Liver (tissue), 9 donors: ENCODE data around the gene POU1F1. TPM values are rescaled to one million over a fixed set of nuclear protein-coding genes. Genes with fewer than 3 reads are reported as not detected.

Source experiments
- DNase-seq: peaks from one replicate; pipeline ENCODE4 v3.0.0-alpha.2; 2017; ENCODE audit warnings: low spot score
- H3K27ac ChIP-seq, 2 donors: one replicate each; pipeline ENCODE4 v1.7.0; 2013; ENCODE audit warnings: inconsistent platforms in 2 of 2, low read length in 2 of 2, control low read depth in 1 of 2, low read depth in 1 of 2, mild to moderate bottlenecking in 1 of 2
- H3K27me3 ChIP-seq, 4 donors: one replicate each; pipeline versions ENCODE4 v1.6.1 to v1.7.0; 2013; ENCODE audit warnings: low read length in 3 of 4, inconsistent platforms in 1 of 4, mild to moderate bottlenecking in 1 of 4, moderate library complexity in 1 of 4; ENCODE audit not compliant: control insufficient read depth in 4 of 4, insufficient read depth in 4 of 4
- H3K36me3 ChIP-seq, 4 donors: one replicate each; pipeline versions ENCODE4 v1.6.1 to v1.7.0; 2013; ENCODE audit warnings: low read length in 3 of 4, mild to moderate bottlenecking in 3 of 4, low read depth in 1 of 4, moderate library complexity in 1 of 4; ENCODE audit not compliant: control insufficient read depth in 4 of 4, insufficient read depth in 3 of 4
- H3K4me1 ChIP-seq, 4 donors: one replicate each; pipeline versions ENCODE4 v1.6.1 to v1.7.0; 2013; ENCODE audit warnings: low read length in 3 of 4, mild to moderate bottlenecking in 3 of 4, moderate library complexity in 1 of 4; ENCODE audit not compliant: control insufficient read depth in 4 of 4, insufficient read depth in 4 of 4
- H3K4me3 ChIP-seq, 3 donors: one replicate each; pipeline versions ENCODE4 v1.6.1 to v1.7.0; 2013; ENCODE audit warnings: low read length in 3 of 3, control low read depth in 1 of 3, low read depth in 1 of 3, mild to moderate bottlenecking in 1 of 3
- H3K9ac ChIP-seq, 2 donors: one replicate each; pipeline ENCODE4 v1.7.0; 2013; ENCODE audit warnings: low read length in 2 of 2, mild to moderate bottlenecking in 2 of 2, moderate library complexity in 2 of 2, control low read depth in 1 of 2, low read depth in 1 of 2
- H3K9me3 ChIP-seq, 4 donors: one replicate each; pipeline versions ENCODE4 v1.6.1 to v1.7.0; 2013; ENCODE audit warnings: low read length in 3 of 4; ENCODE audit not compliant: control insufficient read depth in 4 of 4
- ATF3 ChIP-seq: IDR thresholded peaks from 2 replicates; pipeline ENCODE4 v1.6.1; 2016; ENCODE audit warnings: antibody characterized with exemption
- EGR1 ChIP-seq, 2 donors: IDR thresholded peaks; 2 replicates each; pipeline ENCODE4 v1.6.1; 2016 to 2018; ENCODE audit warnings: antibody characterized with exemption in 2 of 2, low read depth in 2 of 2
- FOXA1 ChIP-seq: IDR thresholded peaks from 2 replicates; pipeline ENCODE4 v1.6.1; 2016; ENCODE audit warnings: antibody characterized with exemption
- FOXA2 ChIP-seq: IDR thresholded peaks from 2 replicates; pipeline ENCODE4 v1.6.1; 2016; ENCODE audit warnings: antibody characterized with exemption
- GABPA ChIP-seq, 2 donors: IDR thresholded peaks in 1 of 2; conservative IDR thresholded peaks in 1 of 2; 2 replicates each; pipeline ENCODE4 v1.6.1; 2016; ENCODE audit warnings: antibody characterized with exemption in 2 of 2, mild to moderate bottlenecking in 1 of 2, moderate library complexity in 1 of 2
- HNF4A ChIP-seq, 2 donors: conservative IDR thresholded peaks; 2 replicates each; pipeline ENCODE4 v1.6.1; 2016; ENCODE audit warnings: antibody characterized with exemption in 2 of 2, mild to moderate bottlenecking in 2 of 2
- HNF4G ChIP-seq: IDR thresholded peaks from 2 replicates; pipeline ENCODE4 v1.6.1; 2016; ENCODE audit warnings: antibody characterized with exemption
- JUND ChIP-seq, 2 donors: IDR thresholded peaks; 2 replicates each; pipeline ENCODE4 v1.6.1; 2016; ENCODE audit warnings: antibody characterized with exemption in 2 of 2
- MAX ChIP-seq: IDR thresholded peaks from 2 replicates; pipeline ENCODE4 v1.6.1; 2016; ENCODE audit warnings: antibody characterized with exemption
- NR2F2 ChIP-seq: IDR thresholded peaks from 2 replicates; pipeline ENCODE4 v1.6.1; 2016; ENCODE audit warnings: antibody characterized with exemption
- RAD21 ChIP-seq, 2 donors: IDR thresholded peaks; 2 replicates each; pipeline ENCODE4 v1.6.1; 2016; ENCODE audit warnings: antibody characterized with exemption in 2 of 2, mild to moderate bottlenecking in 2 of 2
- RXRA ChIP-seq, 2 donors: IDR thresholded peaks; 2 replicates each; pipeline ENCODE4 v1.6.1; 2017 to 2018; ENCODE audit warnings: antibody characterized with exemption in 2 of 2, mild to moderate bottlenecking in 1 of 2
- SP1 ChIP-seq: IDR thresholded peaks from 2 replicates; pipeline ENCODE4 v1.6.1; 2018; ENCODE audit warnings: antibody characterized with exemption, mild to moderate bottlenecking
- TAF1 ChIP-seq: conservative IDR thresholded peaks from 2 replicates; pipeline ENCODE4 v1.6.1; 2016; ENCODE audit warnings: antibody characterized with exemption, mild to moderate bottlenecking
- YY1 ChIP-seq: IDR thresholded peaks from 2 replicates; pipeline ENCODE4 v1.6.1; 2016; ENCODE audit warnings: antibody characterized with exemption, mild to moderate bottlenecking
- ZBTB33 ChIP-seq: IDR thresholded peaks from 2 replicates; pipeline ENCODE4 v1.6.1; 2016; ENCODE audit warnings: antibody characterized with exemption
- WGBS: extraction: QIAGEN DNeasy Blood & Tissue Kit; methylation state at CpG from one replicate; pipeline ENCODE4 v1.1.7; 2013; 5-methylcytosine and 5-hydroxymethylcytosine counted together
- polyA plus RNA-seq, 2 donors: library from polyadenylated mRNA; stranded (reverse) in 1 of 2; unstranded in 1 of 2; fragments of 200-250 nt in 1 of 2; fragments of >200 nt in 1 of 2; fragmentation: Nextera tagmentation in 1 of 2; extraction: Ambion mirVana in 1 of 2; gene quantifications; one replicate each; pipeline versions ENCODE4 v1.2.1 to v1.2.3, GENCODE V29; 2013 to 2015
- total RNA-seq, 2 donors: library from RNA; depleted of rRNA; stranded (reverse); fragments of >200 nt; gene quantifications; one replicate each; pipeline ENCODE4 v1.2.3, GENCODE V29; 2014
- TF ChIP-seq, protein P1 (sequence below): IDR thresholded peaks from 2 replicates; pipeline ENCODE4 v1.6.1; 2016; ENCODE audit warnings: antibody characterized with exemption, mild to moderate bottlenecking
- TF ChIP-seq, protein P2 (sequence below): fragments of 150-350 bp; IDR thresholded peaks from 2 replicates; pipeline ENCODE4 v1.5.1; 2017; ENCODE audit warnings: improper control_type of control experiment, low read depth, low read length; ENCODE audit not compliant: missing input control
- donor health status: healthy.
- donor health status: healthy.
- donor health status: healthy.
- donor health status: healthy.
- donor health status: healthy.

The POU1F1 gene
- total and polyA plus RNA-seq, 4 donors = not detected

- Histone ChIP-seq H3K4me1 (no peaks in the 10 kb centered on the region), H3K27me3 (no peaks in the 10 kb centered on the region), H3K9ac (no peak overlapping the region), H3K4me3 (no peak overlapping the region), H3K36me3 (no peaks in the 10 kb centered on the region), H3K27ac (no peak overlapping the region), H3K9me3 (no peaks in the 10 kb centered on the region)
- WGBS = 92% methylated on average over 2 of the region's 2 CpGs
- TF ChIP-seq, protein P1, sequence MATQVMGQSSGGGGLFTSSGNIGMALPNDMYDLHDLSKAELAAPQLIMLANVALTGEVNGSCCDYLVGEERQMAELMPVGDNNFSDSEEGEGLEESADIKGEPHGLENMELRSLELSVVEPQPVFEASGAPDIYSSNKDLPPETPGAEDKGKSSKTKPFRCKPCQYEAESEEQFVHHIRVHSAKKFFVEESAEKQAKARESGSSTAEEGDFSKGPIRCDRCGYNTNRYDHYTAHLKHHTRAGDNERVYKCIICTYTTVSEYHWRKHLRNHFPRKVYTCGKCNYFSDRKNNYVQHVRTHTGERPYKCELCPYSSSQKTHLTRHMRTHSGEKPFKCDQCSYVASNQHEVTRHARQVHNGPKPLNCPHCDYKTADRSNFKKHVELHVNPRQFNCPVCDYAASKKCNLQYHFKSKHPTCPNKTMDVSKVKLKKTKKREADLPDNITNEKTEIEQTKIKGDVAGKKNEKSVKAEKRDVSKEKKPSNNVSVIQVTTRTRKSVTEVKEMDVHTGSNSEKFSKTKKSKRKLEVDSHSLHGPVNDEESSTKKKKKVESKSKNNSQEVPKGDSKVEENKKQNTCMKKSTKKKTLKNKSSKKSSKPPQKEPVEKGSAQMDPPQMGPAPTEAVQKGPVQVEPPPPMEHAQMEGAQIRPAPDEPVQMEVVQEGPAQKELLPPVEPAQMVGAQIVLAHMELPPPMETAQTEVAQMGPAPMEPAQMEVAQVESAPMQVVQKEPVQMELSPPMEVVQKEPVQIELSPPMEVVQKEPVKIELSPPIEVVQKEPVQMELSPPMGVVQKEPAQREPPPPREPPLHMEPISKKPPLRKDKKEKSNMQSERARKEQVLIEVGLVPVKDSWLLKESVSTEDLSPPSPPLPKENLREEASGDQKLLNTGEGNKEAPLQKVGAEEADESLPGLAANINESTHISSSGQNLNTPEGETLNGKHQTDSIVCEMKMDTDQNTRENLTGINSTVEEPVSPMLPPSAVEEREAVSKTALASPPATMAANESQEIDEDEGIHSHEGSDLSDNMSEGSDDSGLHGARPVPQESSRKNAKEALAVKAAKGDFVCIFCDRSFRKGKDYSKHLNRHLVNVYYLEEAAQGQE = no peak
- TF ChIP-seq FOXA2 (no peak), RXRA (IDR thresholded peaks at IDR 0.05) (no peak), RAD21 (IDR thresholded peaks at IDR 0.05) (no peak), HNF4G (no peak), TAF1 (no peak), SP1 (no peak), GABPA (IDR thresholded peaks at IDR 0.05 in 1 of 2, conservative IDR thresholded peaks at IDR 0.05 in 1 of 2) (no peak), ATF3 (no peak), FOXA1 (no peak)
- TF ChIP-seq, protein P2, sequence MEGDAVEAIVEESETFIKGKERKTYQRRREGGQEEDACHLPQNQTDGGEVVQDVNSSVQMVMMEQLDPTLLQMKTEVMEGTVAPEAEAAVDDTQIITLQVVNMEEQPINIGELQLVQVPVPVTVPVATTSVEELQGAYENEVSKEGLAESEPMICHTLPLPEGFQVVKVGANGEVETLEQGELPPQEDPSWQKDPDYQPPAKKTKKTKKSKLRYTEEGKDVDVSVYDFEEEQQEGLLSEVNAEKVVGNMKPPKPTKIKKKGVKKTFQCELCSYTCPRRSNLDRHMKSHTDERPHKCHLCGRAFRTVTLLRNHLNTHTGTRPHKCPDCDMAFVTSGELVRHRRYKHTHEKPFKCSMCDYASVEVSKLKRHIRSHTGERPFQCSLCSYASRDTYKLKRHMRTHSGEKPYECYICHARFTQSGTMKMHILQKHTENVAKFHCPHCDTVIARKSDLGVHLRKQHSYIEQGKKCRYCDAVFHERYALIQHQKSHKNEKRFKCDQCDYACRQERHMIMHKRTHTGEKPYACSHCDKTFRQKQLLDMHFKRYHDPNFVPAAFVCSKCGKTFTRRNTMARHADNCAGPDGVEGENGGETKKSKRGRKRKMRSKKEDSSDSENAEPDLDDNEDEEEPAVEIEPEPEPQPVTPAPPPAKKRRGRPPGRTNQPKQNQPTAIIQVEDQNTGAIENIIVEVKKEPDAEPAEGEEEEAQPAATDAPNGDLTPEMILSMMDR = no peak
- no peak for DNase-seq
Observed at GRCh38 chr3:87219611-87220010, 56.8 kb downstream of the POU1F1 start.

- Histone ChIP-seq H3K9ac (no peak overlapping the region), H3K9me3 (no peaks in the 10 kb centered on the region), H3K27ac (no peak overlapping the region), H3K4me3 (no peak overlapping the region), H3K27me3 (no peaks in the 10 kb centered on the region), H3K36me3 (no peaks in the 10 kb centered on the region), H3K4me1 (no peaks in the 10 kb centered on the region)
- 95% methylated on average over 1 of the region's 1 CpG for WGBS
- no peak for DNase-seq
- no peak for TF ChIP-seq ZBTB33
- TF ChIP-seq RXRA (IDR thresholded peaks at IDR 0.05) = no peak
- TF ChIP-seq MAX = no peak
- TF ChIP-seq GABPA (IDR thresholded peaks at IDR 0.05 in 1 of 2, conservative IDR thresholded peaks at IDR 0.05 in 1 of 2) = no peak
- TF ChIP-seq FOXA2 = no peak
- TF ChIP-seq SP1 = no peak
- TF ChIP-seq, protein P1 = no peak
- TF ChIP-seq RAD21 (IDR thresholded peaks at IDR 0.05) = no peak
- no peak for TF ChIP-seq HNF4A (conservative IDR thresholded peaks at IDR 0.05)
- TF ChIP-seq YY1 = no peak
- no peak for TF ChIP-seq NR2F2
- no peak for TF ChIP-seq JUND (IDR thresholded peaks at IDR 0.05)
- no peak for TF ChIP-seq EGR1 (IDR thresholded peaks at IDR 0.05; ENCODE audit: low read depth in 2 of 2)
- no peak for TF ChIP-seq ATF3
- no peak for TF ChIP-seq FOXA1
- no peak for TF ChIP-seq HNF4G
- TF ChIP-seq, protein P2 = no peak
Observed at GRCh38 chr3:87218560-87218959, 57.8 kb downstream of the POU1F1 start.
